Hematopoietic multipotent progenitor cell treated with erythropoietin and hydrocortisone succinate and interleukin-3 and kit ligand, for 4 days (in vitro differentiated cells): ENCODE measurements around the gene CSF3R.

Experiments used
- DNase-seq: peaks from one replicate; pipeline ENCODE4 v3.0.0-alpha.2; 2015

CSF3R gene

GRCh38 chr1:36482724-36483388, at the start of gene CSF3R:
CSF3R (minus strand) TSS chr1:36482913; CDS start chr1:36479496, 3,417 bp downstream.
- DNase-seq = peak; percentile 81

- no peak for DNase-seq
Observed at GRCh38 chr1:36531833-36532232, 49.1 kb upstream of the CSF3R start.

GRCh38 chr1:36530791-36531190, 48.1 kb upstream of the CSF3R start:
- no peak for DNase-seq

GRCh38 chr1:36530261-36530660, 47.5 kb upstream of the CSF3R start:
- no peak for DNase-seq

- no peak for DNase-seq
Observed at GRCh38 chr1:36529769-36530260, 47.1 kb upstream of the CSF3R start.

GRCh38 chr1:36528361-36529349, 45.9 kb upstream of the CSF3R start:
- DNase-seq = peak; percentile 42

GRCh38 chr1:36525166-36525565, 42.5 kb upstream of the CSF3R start:
- no peak for DNase-seq

- no peak for DNase-seq
Observed at GRCh38 chr1:36524359-36525062, 41.8 kb upstream of the CSF3R start.

GRCh38 chr1:36523850-36524249, 41.1 kb upstream of the CSF3R start:
- no peak for DNase-seq

GRCh38 chr1:36523230-36523495, 40.5 kb upstream of the CSF3R start:
- no peak for DNase-seq

- DNase-seq = no peak
Observed at GRCh38 chr1:36522461-36523229, 39.9 kb upstream of the CSF3R start.

GRCh38 chr1:36522021-36522420, 39.3 kb upstream of the CSF3R start:
- DNase-seq = no peak

GRCh38 chr1:36520771-36521420, 38.2 kb upstream of the CSF3R start:
- DNase-seq = no peak

- no peak for DNase-seq
Observed at GRCh38 chr1:36520056-36520455, 37.3 kb upstream of the CSF3R start.

- DNase-seq = peak; percentile 62
Observed at GRCh38 chr1:36517011-36517771, 34.5 kb upstream of the CSF3R start.

- peak; percentile 82 for DNase-seq
Observed at GRCh38 chr1:36516372-36517010, 33.8 kb upstream of the CSF3R start.

GRCh38 chr1:36515315-36516138, 32.8 kb upstream of the CSF3R start:
- no peak for DNase-seq

- DNase-seq = no peak
Observed at GRCh38 chr1:36514501-36514900, 31.8 kb upstream of the CSF3R start.

- DNase-seq = peak; percentile 59
Observed at GRCh38 chr1:36513676-36514473, 31.2 kb upstream of the CSF3R start.
